Psoas muscle (tissue), 8 donors: ENCODE data around the gene SLC2A4. TPM values are rescaled to one million over a fixed set of nuclear protein-coding genes. Genes with fewer than 3 reads are reported as not detected.

Experiments
- ATAC-seq, 4 donors: fragments of 200-7000 bp; cut with Tn5 transposase; one replicate each; pipeline ENCODE4 v1.9.1; 2020; ENCODE audit warnings: moderate library complexity in 3 of 4, mild to moderate bottlenecking in 2 of 4
- DNase-seq, 2 donors: peaks; one replicate each; pipeline ENCODE4 v3.0.0-alpha.2; 2020
- H3K27ac ChIP-seq: fragments of 200-600 bp; one replicate; pipeline ENCODE4 v1.8.0; 2022
- H3K27me3 ChIP-seq, 3 donors: fragments of 200-600 bp in 1 of 3; one replicate each; pipeline versions ENCODE4 v1.6.1 to v1.8.0; 2013 to 2022; ENCODE audit warnings: low read length in 2 of 3, mild to moderate bottlenecking in 2 of 3, moderate library complexity in 1 of 3; ENCODE audit not compliant: insufficient read depth in 3 of 3
- H3K36me3 ChIP-seq, 2 donors: fragments of 200-600 bp in 1 of 2; one replicate each; pipeline versions ENCODE4 v1.6.1 to v1.8.0; 2013 to 2022; ENCODE audit warnings: low read depth in 1 of 2, mild to moderate bottlenecking in 1 of 2, moderate library complexity in 1 of 2; ENCODE audit not compliant: insufficient read depth in 1 of 2
- H3K4me1 ChIP-seq: fragments of 200-600 bp; one replicate; pipeline ENCODE4 v1.8.0; 2022
- H3K4me3 ChIP-seq: fragments of 200-600 bp; one replicate; pipeline ENCODE4 v1.8.0; 2022; ENCODE audit warnings: mild to moderate bottlenecking
- H3K9me3 ChIP-seq: fragments of 200-600 bp; one replicate; pipeline ENCODE4 v1.8.0; 2022
- WGBS, 3 donors: extraction: QIAGEN DNeasy Blood & Tissue Kit; methylation state at CpG; one replicate each; pipeline versions ENCODE4 v1.1.6 to v1.1.7; 2013; 5-methylcytosine and 5-hydroxymethylcytosine counted together
- intact Hi-C, 2 donors: fragments of 100-400 bp; cut with DNase I; formaldehyde crosslinking; loops; one replicate each; pipeline versions ENCODE4 v1.11.0 to v1.14.2; 2022
- polyA plus RNA-seq, 3 donors: library from polyadenylated mRNA; stranded (reverse); fragments of 200-250 nt; gene quantifications; one replicate each; pipeline ENCODE4 v1.2.3, GENCODE V29; 2013
- total RNA-seq, 4 donors: library from RNA; stranded (reverse); fragmentation: NEBNext Ultra II Directional in 2 of 4; extraction: Animal tissue kit (Norgen Biotek cat#: 25700) in 2 of 4; gene quantifications; one replicate each; pipeline versions ENCODE4 v1.2.1 to v1.2.4, GENCODE V29; 2021 to 2023
- TF ChIP-seq, protein P1 (sequence below): fragments of 200-600 bp; IDR thresholded peaks from one replicate; pipeline ENCODE4 v1.8.0; 2022; ENCODE audit warnings: antibody characterized with exemption
- donor health status: healthy with polysubstance abuse.
- donor health status: DM: no; HTN: no; CAD: no; lungs with moderate emphysema.
- donor health status: Bipolar disorder and iron deficiency.
- donor health status: healthy.
- donor health status: DM: yes; HTN: yes; CAD: no.
- donor health status: DM: no; HTN: no; CAD: no.
- donor health status: DM: no; HTN: no; CAD: no.
- donor health status: DM: yes; HTN: yes; CAD: no.

The SLC2A4 gene
- total and polyA plus RNA-seq, 7 donors, result 19.4 to 257 (median 127) TPM

DNA sequence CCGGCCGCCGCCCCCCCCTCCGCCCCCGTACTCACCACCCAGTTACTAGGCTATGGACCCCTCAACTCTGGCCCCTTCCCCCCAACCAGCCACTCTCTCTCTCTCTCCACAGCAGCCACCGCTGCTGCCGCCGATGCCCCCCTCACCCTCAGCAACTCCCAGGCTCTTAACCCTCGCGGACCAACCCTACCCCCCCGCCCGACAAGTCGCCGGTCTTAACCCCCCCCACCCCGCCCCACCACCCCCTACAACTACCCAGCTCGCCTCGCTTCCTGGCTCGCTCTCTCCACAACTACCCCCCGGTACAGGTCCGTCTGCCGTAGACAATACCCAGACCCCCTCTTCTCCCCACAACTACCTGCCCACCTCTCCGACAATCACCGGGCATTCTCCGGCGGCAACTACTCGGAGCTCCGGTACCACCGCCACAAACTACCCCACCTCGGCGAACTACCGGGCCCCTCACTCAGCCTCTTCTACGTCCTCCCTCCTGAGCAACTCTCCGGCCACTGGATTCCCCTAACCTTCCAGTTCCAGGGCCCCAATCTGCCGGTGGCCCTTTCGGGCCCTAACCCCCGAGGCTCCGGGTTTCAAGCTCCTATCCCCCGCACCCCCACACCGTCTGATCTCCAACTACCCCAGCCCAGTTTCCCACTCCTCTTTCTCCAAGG is 43.0 kb upstream of the SLC2A4 start:
- Histone ChIP-seq H3K36me3 (peaks cover 7 to 37% of the 10 kb centered on the region in 2 donors), H3K9me3 (no peaks in the 10 kb centered on the region), H3K27me3 (no peaks in the 10 kb centered on the region), H3K4me3 (peak overlapping the region; percentile 96), H3K27ac (peak overlapping the region; percentile 96), H3K4me1 (peaks cover 32% of the 10 kb centered on the region)
- intact Hi-C loops, result loop anchor here in 1 of 2 donors (10.0 kb wide), 1 partner anchor 346 kb away; the partner anchor contains the start of gene MPDU1
- DNase-seq (peak in 1 of 2 donors; percentile 61), ATAC-seq (no peak)
- WGBS, 3 donors, result 0 to 1% (median 1%) methylated on average over 32 to 37 of the region's 39 CpGs
- TF ChIP-seq, protein P1, sequence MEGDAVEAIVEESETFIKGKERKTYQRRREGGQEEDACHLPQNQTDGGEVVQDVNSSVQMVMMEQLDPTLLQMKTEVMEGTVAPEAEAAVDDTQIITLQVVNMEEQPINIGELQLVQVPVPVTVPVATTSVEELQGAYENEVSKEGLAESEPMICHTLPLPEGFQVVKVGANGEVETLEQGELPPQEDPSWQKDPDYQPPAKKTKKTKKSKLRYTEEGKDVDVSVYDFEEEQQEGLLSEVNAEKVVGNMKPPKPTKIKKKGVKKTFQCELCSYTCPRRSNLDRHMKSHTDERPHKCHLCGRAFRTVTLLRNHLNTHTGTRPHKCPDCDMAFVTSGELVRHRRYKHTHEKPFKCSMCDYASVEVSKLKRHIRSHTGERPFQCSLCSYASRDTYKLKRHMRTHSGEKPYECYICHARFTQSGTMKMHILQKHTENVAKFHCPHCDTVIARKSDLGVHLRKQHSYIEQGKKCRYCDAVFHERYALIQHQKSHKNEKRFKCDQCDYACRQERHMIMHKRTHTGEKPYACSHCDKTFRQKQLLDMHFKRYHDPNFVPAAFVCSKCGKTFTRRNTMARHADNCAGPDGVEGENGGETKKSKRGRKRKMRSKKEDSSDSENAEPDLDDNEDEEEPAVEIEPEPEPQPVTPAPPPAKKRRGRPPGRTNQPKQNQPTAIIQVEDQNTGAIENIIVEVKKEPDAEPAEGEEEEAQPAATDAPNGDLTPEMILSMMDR, result no peak

DNA sequence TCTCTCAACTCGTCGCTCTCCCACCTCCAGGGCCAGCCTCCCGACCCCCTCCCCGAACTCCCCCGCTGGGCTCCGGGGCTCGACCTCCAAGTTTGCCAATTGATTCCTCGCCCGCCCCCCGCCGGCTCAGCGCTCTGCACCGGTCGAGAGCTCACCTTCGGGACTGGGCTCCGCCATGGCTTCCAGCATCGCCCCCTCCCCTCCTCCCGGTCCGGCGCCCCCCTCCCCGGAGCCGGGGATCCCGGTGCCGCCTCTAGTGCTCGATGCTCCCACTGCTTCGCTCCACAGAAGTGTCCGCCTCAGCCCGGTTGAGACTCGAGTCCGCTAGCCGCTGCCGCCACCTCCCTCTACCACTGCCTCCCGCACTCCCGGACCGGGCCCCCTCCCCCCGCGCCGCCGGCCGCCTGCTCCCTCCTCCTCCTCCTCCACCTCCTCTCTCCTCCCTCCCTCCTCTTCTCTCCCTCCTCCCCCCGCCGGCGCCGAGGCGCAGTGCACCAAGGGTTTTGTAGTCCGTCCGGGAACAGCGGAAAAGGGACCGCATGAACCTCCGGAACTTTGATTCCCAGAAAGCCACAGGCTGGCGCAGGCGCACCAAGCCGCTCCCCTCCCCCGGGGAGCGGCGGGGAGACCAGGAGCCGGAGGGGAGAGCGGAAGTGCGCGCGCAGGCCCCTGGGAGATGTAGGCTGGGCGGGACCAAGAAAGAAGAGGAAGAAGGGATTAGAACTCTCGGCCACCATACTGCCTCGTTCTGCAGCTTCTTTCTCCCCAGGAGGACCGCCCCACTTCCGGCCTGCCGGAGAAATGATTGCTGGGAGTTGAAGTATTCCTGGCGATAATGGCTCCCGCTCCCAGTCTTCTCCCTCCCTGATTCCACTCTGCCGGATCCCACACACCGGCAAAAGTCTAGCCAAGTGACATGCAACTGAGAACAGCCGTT is 42.2 kb upstream of the SLC2A4 start, which contains the start of gene PHF23:
TSS of gene PHF23 (minus strand) at position 367 of the 937 bp plus-strand sequence. CDS start at position 189, 178 bp downstream.
- H3K4me3 ChIP-seq, result peak within 1 kb of the TSS; percentile 96
- DNase-seq (peak; percentile 99 to 100), ATAC-seq (peak; percentile 73 to 79 (median 76))
- intact Hi-C loops, result loop anchor here (10.0 kb wide), 3 partner anchors 325 to 905 kb away; partner anchors contain the start of genes MPDU1 (in 1 of the 2) and SENP3 (in 1 of the 2)
- H3K4me1 ChIP-seq, result peaks cover 33% of the 10 kb centered on the region
- WGBS, 3 donors, result 0 to 2% (median 1%) methylated on average over 59 to 72 of the region's 72 CpGs
- no peaks in the 10 kb centered on the region for H3K27me3 ChIP-seq
- H3K27ac ChIP-seq, result peak within 1 kb of the TSS; percentile 96
- no peaks in the 10 kb centered on the region for H3K9me3 ChIP-seq
- TF ChIP-seq, protein P1, result no peak
- H3K36me3 ChIP-seq, result peaks cover 7 to 45% of the 10 kb centered on the region in 2 donors

DNA sequence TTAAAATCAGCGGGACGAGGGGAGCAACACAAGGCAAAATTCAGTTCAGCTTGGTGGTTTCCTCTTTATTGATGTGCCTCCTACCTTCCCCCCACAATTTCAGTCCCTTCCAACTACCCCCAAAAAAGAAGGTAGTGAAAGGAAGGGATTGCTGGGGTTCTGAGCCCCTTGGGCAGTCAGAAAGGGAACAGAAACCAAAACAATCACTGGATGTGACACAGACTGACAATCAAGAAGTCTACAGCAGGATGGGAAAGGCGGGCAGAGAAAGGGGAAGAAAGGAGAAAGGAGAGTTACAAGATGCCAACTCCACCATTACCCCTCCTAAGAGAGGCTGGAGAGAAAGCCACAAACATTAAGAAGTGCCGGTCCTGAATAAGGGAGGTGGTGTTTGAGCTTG is 41.1 kb upstream of the SLC2A4 start:
- Histone ChIP-seq H3K9me3 (no peaks in the 10 kb centered on the region), H3K4me1 (peaks cover 26% of the 10 kb centered on the region), H3K27me3 (no peaks in the 10 kb centered on the region), H3K36me3 (peaks cover 7 to 50% of the 10 kb centered on the region in 2 donors), H3K4me3 (peak overlapping the region; percentile 96), H3K27ac (peak overlapping the region; percentile 87)
- ATAC-seq (no peak), DNase-seq (no peak)
- intact Hi-C loops, result loop anchor here (10.0 kb wide), 2 partner anchors 324 to 904 kb away; partner anchors contain the start of gene SENP3 (in 1 of the 2)
- TF ChIP-seq, protein P1, result no peak
- 66 to 74% (median 68%) methylated on average over 4 of the region's 4 CpGs for WGBS, 3 donors

DNA sequence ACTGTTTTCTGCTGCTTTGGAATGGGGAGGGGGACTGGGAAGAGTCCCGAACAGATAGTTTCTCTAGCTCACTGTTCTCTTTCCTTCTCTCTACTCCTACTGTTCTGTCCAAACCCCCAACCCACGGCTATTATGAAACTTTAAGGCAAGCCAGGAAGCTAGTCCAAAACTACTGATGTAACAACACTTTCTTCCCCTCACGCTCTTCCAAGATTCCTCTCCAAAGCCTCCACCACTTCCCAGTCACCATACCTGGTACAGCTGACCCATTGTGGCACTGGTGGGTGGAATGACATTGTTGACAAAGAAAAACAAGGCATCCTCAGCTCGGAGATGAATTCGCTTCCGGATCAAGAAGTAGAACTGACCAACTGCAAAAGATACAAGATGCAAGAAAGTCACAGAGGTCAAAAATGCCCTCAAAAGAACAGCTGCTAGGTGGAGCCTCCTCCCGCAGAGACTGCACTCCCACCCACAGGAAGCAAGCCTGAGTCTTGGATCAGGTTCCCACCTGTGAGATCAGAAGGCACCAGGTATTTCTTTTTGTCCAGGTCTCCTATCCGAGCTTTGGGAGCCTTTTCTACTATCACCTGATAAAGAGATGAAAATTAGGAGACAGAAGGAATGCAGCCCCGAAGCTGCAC is 40.3 kb upstream of the SLC2A4 start:
- peak overlapping the region; percentile 96 for H3K4me3 ChIP-seq
- H3K27me3 ChIP-seq, result no peaks in the 10 kb centered on the region
- WGBS, 3 donors, result 19 to 31% (median 25%) methylated on average over 9 of the region's 9 CpGs
- DNase-seq (no peak), ATAC-seq (no peak)
- H3K27ac ChIP-seq, result peak overlapping the region; percentile 87
- no peaks in the 10 kb centered on the region for H3K9me3 ChIP-seq
- peaks cover 7 to 50% of the 10 kb centered on the region in 2 donors for H3K36me3 ChIP-seq
- intact Hi-C loops, result loop anchor here (10.0 kb wide), 2 partner anchors 324 to 904 kb away; partner anchors contain the start of gene SENP3 (in 1 of the 2)
- TF ChIP-seq, protein P1, result no peak
- H3K4me1 ChIP-seq, result peaks cover 23% of the 10 kb centered on the region
